22Rv1 (cell line): ENCODE results near the gene PRMT2.

ENCODE experiments used
- H3K27ac ChIP-seq: fragments of 450-650 bp; 2 replicates; pipeline ENCODE4 v1.5.1; 2017
- ZFX ChIP-seq: fragments of 450-650 bp; IDR thresholded peaks from 2 replicates; pipeline ENCODE4 v1.6.1; 2017; ENCODE audit warnings: antibody characterized with exemption, borderline replicate concordance
- TF ChIP-seq, protein P1 (sequence below): fragments of 450-650 bp; IDR thresholded peaks from 2 replicates; pipeline ENCODE4 v1.5.1; 2017; ENCODE audit warnings: mild to moderate bottlenecking

The PRMT2 gene

DNA sequence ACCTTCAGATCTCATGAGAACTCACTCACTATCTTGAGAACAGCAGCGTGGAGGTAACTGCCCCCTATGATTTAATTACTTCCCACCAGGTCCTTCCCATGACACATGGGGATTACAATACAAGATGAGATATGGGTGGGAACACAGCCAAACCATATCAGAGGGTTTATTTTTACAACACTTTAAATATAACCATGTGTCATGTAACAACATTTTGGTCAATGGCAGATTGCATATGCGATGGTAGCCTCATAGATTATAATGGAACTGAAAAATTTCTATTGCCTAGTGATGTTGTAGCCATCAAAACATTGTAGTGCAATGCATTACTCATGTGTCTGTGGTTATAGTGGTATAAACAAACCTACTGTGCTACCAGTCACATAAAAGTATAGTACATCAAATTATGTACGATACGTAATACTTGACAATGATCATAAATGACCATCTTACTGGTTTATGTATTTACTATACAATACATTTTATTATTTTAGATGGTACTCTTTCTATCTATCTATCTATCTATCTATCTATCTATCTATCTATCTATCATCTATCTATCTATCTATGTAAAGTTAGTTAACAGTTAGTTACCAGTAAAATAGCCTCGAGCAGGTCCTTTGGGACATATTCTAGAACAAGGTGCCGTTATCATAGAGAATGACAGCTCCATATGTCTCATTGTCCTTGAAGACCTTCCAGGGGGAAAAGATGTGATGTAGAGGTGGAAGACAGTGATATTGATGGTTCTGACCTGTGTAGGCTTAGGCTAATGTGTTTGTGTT is 18.0 kb upstream of the PRMT2 start:
- H3K27ac ChIP-seq: no peak overlapping the region
- TF ChIP-seq ZFX: no peak
- TF ChIP-seq, protein P1, sequence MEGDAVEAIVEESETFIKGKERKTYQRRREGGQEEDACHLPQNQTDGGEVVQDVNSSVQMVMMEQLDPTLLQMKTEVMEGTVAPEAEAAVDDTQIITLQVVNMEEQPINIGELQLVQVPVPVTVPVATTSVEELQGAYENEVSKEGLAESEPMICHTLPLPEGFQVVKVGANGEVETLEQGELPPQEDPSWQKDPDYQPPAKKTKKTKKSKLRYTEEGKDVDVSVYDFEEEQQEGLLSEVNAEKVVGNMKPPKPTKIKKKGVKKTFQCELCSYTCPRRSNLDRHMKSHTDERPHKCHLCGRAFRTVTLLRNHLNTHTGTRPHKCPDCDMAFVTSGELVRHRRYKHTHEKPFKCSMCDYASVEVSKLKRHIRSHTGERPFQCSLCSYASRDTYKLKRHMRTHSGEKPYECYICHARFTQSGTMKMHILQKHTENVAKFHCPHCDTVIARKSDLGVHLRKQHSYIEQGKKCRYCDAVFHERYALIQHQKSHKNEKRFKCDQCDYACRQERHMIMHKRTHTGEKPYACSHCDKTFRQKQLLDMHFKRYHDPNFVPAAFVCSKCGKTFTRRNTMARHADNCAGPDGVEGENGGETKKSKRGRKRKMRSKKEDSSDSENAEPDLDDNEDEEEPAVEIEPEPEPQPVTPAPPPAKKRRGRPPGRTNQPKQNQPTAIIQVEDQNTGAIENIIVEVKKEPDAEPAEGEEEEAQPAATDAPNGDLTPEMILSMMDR: no peak

DNA sequence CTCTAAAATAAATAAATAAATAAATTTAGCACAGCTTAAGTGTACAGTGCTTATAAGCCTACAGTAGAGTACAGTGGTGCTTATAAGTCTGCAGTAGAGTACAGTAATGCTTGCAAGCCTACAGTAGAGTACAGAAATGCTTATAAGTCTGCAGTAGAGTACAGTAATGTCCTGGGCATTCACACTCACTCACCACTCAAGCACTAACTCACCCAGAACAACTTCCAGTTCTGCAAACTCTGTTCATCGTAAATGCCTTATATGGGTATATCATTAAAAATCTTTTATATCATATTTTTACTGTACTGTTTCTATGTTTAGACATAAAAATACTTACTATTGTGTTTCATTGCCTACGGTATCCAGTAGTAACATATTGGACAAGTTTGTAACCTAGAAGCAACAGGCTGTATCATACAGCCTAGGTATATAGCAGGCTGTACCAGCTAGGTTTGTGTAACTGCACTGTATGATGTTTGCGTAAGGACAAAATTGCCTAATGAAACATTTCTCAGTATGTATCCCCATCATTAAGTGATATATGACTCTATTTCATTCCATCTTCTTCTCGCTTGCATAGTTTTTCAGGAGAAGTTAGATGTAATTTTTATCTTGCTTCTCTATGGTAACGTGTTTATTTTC is 16.6 kb upstream of the PRMT2 start:
- TF ChIP-seq, protein P1: no peak
- no peak for TF ChIP-seq ZFX
- no peak overlapping the region for H3K27ac ChIP-seq

DNA sequence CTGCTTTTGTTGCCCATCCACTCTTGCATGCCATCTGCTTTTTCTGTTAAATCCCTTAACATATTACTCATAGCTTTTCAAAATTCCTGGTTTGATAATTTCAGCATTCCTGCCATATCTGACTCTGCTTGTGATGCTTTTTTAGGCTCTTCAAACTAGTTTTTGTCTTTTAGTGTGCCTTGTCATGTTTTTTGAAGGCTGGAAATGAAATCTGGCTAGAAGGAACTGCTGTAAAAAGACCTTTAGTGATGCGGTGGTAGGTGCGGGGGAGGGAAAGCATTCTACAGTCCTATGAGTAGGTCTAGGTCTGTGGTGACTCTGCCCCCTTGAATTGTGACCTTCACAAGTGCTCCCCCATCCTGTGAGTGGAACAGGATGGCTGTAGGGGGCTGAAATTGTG is 15.6 kb upstream of the PRMT2 start:
- no peak for TF ChIP-seq ZFX
- TF ChIP-seq, protein P1: no peak
- no peak overlapping the region for H3K27ac ChIP-seq

DNA sequence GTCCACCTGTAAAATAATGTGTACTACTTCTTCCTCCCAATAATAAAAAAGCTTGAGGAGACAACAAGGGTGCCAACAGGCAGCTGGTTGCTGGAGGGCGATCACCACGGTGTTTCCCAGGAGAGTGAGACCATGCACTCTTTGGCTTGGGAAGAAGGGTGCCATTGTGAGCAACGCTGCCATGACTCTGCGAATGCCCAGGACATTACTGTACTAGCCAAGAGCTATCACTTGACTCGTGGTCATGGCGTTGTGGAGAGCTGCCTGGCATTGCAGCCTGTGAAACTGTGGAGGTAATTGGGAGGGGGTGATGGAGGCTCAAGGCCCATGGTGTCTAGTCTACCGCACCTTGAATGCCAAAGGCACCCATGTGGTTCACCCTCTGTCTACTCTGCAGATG is 14.6 kb upstream of the PRMT2 start:
- H3K27ac ChIP-seq: no peak overlapping the region
- TF ChIP-seq ZFX: no peak
- TF ChIP-seq, protein P1: no peak

DNA sequence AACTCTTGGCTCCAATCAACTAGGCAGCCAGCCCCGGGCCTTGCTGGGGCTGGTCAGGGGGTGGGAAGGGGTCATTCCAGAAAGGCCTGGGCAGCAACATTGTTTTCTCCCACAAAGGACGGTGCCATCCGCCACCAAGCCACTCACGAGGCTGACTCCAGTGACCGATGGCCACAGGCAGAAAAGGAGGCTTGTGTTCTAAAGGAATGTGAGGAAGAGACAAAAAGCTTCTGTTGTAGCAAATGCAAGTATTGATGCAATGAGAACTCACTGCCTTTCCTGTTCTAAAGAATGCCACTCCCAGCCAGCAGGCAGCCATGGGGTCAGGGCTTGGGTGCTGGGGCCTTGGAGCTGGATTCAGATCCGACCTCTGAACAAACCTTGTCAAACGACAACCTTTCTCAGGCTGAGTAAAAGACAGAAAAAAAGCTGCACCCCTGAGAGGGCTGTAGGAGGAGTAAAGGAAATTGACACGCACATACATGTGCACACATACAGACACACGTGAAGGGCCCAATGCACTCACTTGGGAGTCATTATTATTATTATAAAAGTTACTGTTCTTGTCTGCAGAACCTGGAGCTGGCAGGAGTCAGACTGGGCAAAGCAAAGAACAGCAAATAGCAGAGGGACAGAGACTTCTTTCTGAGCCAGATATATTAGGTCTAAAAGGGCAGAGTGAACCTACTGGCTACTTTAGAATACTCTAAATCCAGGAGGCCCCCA is 13.9 kb upstream of the PRMT2 start:
- H3K27ac ChIP-seq: no peak overlapping the region
- TF ChIP-seq ZFX: no peak
- TF ChIP-seq, protein P1: no peak

DNA sequence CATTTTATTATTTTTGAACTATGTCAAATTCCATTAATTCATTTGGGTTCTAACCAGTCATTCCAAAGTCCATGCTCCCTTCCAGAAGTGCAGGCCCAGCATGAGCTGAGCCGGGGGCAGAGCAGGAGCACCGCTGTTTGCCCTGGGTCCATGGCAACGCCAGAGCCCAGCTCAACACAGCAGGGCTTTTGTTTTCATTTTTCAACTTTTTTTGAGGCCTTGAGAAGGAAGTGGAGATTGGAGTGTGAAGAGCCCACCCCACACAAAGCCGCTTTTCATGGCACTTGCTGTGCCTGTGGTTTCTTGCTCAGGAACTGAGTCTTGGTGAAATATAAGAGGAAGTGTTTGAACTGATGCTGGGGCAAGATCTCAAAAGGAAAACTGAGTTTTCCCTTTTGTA is 13.2 kb upstream of the PRMT2 start:
- no peak overlapping the region for H3K27ac ChIP-seq
- TF ChIP-seq ZFX: no peak
- TF ChIP-seq, protein P1: no peak
